ENCODE results near the gene PCAT6. TPM values are rescaled to one million over a fixed set of nuclear protein-coding genes. Genes with fewer than 3 reads are reported as not detected.

Gene PCAT6
- total and polyA plus RNA-seq, 2 of the 8 experiments (the other 6 are each of a cell fraction or from before 2014, with no cell fraction given) = 4.6 to 14.7 TPM

- H3K27ac ChIP-seq (ENCODE audit: low read depth, low read length) = no peak overlapping the region
- no peak overlapping the region for H2AK5ac ChIP-seq (ENCODE audit: low read depth, low read length)
- FAIRE-seq (no peak), DNase-seq (ENCODE audit: low read depth in 1 of 2, low spot score in 2 of 2) (no peak)
- H3K4ac ChIP-seq (replicated peaks; ENCODE audit: insufficient read length, low read depth, low read length) = no peak overlapping the region
- no peak overlapping the region for H3K56ac ChIP-seq (replicated peaks; ENCODE audit: insufficient read length, low read depth, low read length)
- POLR2A ChIA-PET (ENCODE audit: partially characterized antibody) = interaction anchor here (0.7 to 2.6 kb wide), 7 partner anchors 10 to 28 kb away, joined by 3 to 10 read pairs (median 4); partner anchors contain the start of gene PCAT6
- peak overlapping the region; percentile 62 for H4K91ac ChIP-seq (replicated peaks; ENCODE audit: insufficient read length, low read length)
- no peak overlapping the region for H4K5ac ChIP-seq (ENCODE audit: insufficient read length, low read depth, low read length)
- no peaks in the 10 kb centered on the region for H3K9me3 ChIP-seq (ENCODE audit: insufficient read depth in 2 of 2, low read depth in 1 of 2, low read length in 1 of 2)
- H3K23ac ChIP-seq (ENCODE audit: insufficient read length) = no peak overlapping the region
- H4K8ac ChIP-seq (ENCODE audit: extremely low read depth, insufficient read depth, low read length) = peak overlapping the region; percentile 36
- TF ChIP-seq BCL11A (IDR thresholded peaks at IDR 0.05; ENCODE audit: low read depth in 2 of 2, low read length in 2 of 2) = no peak
- TF ChIP-seq JUN (IDR thresholded peaks at IDR 0.05; ENCODE audit: low read depth, low read length) = no peak
- TF ChIP-seq KDM1A (IDR thresholded peaks at IDR 0.05; ENCODE audit: borderline replicate concordance, low read length) = no peak
- TF ChIP-seq KDM4A (IDR thresholded peaks at IDR 0.05; ENCODE audit: low read depth, low read length, severe bottlenecking) = no peak
- TF ChIP-seq SIRT6 (IDR thresholded peaks at IDR 0.05; ENCODE audit: low read length) = no peak
- no peak for TF ChIP-seq NRF1 (IDR thresholded peaks at IDR 0.05; ENCODE audit: low read depth, low read length)
- no peak for TF ChIP-seq PHF8 (conservative IDR thresholded peaks at IDR 0.05; ENCODE audit: low read depth, low read length)
- TF ChIP-seq SAP30 (IDR thresholded peaks at IDR 0.05; ENCODE audit: insufficient read depth, insufficient replicate concordance, low read length) = no peak
- 0 out of 2 replicates have a peak overlapping the region, but pooled peaks have one; percentile 32 for H3K18ac ChIP-seq (ENCODE audit: extremely low read depth, low read length)
- no peak overlapping the region for H3K9ac ChIP-seq (replicated peaks in 1 of 4; ENCODE audit: extremely low read depth in 1 of 4, low read depth in 3 of 4, low read length in 3 of 4)
- 87% methylated on average over 10 of the region's 10 CpGs; no CpG with 5 or more reads in 1 of the 2 experiments for WGBS, 2 experiments (ENCODE audit: extremely low coverage in 1 of 2, insufficient coverage in 1 of 2, insufficient read length in 1 of 2, insufficient replicate concordance in 2 of 2, low coverage in 1 of 2, low lambda C conversion rate in 2 of 2, missing lambda C conversion rate in 1 of 2)
- no peak overlapping the region for H3K14ac ChIP-seq (ENCODE audit: insufficient read length)
- no peak overlapping the region for H2BK120ac ChIP-seq (replicated peaks; ENCODE audit: low read depth, low read length)
- peaks cover 0 to 6% (median 5%) of the 10 kb centered on the region in 4 experiments; a peak in 6 of 7 replicates for H3K4me1 ChIP-seq (replicated peaks in 1 of 4; ENCODE audit: control insufficient read depth in 3 of 4, insufficient read depth in 4 of 4, low read length in 3 of 4)
- H3K79me1 ChIP-seq (ENCODE audit: low read depth, low read length) = no peaks in the 10 kb centered on the region
- CTCF ChIA-PET (ENCODE audit: partially characterized antibody) = interaction anchor here (1.0 to 2.1 kb wide), 9 partner anchors 11 to 204 kb away, joined by 3 to 19 read pairs (median 3); partner anchors contain the start of gene PCAT6
- no peak overlapping the region; the same call in 1 of the 2 replicates for H2BK5ac ChIP-seq (ENCODE audit: low read depth, low read length)
- no peak overlapping the region for H2BK20ac ChIP-seq (ENCODE audit: low read length)
- no peak overlapping the region for H2BK15ac ChIP-seq (ENCODE audit: low read length)
- H2AFZ ChIP-seq (ENCODE audit: low read length) = no peak overlapping the region; the same call in 1 of the 2 replicates
- H2BK12ac ChIP-seq (ENCODE audit: low read depth, low read length) = no peak overlapping the region; the same call in 1 of the 2 replicates
- H3K27me3 ChIP-seq (replicated peaks in 1 of 4; ENCODE audit: control insufficient read depth in 3 of 4, extremely low read depth in 1 of 4, insufficient read depth in 3 of 4, low read length in 3 of 4) = no peaks in the 10 kb centered on the region
- H3K4me3 ChIP-seq (ENCODE audit: extremely low read depth in 1 of 4, insufficient read depth in 2 of 4, low read depth in 3 of 4, low read length in 4 of 4) = no peak overlapping the region
- H3K23me2 ChIP-seq (ENCODE audit: low read depth, low read length) = no peaks in the 10 kb centered on the region
- no peaks in the 10 kb centered on the region for H3K79me2 ChIP-seq (ENCODE audit: control insufficient read depth in 1 of 2, insufficient read depth in 2 of 2, low read length in 2 of 2)
- no peak overlapping the region for H3K4me2 ChIP-seq (ENCODE audit: insufficient read depth in 1 of 2, low read depth in 2 of 2, low read length in 2 of 2)
- no peaks in the 10 kb centered on the region for H4K20me1 ChIP-seq (replicated peaks in 1 of 2; ENCODE audit: control insufficient read depth in 1 of 2, insufficient read depth in 2 of 2, low read length in 2 of 2)
- no peaks in the 10 kb centered on the region for H3K36me3 ChIP-seq (ENCODE audit: control insufficient read depth in 2 of 4, insufficient read depth in 4 of 4, low read length in 3 of 4)
Observed at GRCh38 chr1:202834771-202835547, 24.2 kb downstream of the PCAT6 start.
